Measurements from ENCODE around the gene MELTF.

MELTF gene

DNA sequence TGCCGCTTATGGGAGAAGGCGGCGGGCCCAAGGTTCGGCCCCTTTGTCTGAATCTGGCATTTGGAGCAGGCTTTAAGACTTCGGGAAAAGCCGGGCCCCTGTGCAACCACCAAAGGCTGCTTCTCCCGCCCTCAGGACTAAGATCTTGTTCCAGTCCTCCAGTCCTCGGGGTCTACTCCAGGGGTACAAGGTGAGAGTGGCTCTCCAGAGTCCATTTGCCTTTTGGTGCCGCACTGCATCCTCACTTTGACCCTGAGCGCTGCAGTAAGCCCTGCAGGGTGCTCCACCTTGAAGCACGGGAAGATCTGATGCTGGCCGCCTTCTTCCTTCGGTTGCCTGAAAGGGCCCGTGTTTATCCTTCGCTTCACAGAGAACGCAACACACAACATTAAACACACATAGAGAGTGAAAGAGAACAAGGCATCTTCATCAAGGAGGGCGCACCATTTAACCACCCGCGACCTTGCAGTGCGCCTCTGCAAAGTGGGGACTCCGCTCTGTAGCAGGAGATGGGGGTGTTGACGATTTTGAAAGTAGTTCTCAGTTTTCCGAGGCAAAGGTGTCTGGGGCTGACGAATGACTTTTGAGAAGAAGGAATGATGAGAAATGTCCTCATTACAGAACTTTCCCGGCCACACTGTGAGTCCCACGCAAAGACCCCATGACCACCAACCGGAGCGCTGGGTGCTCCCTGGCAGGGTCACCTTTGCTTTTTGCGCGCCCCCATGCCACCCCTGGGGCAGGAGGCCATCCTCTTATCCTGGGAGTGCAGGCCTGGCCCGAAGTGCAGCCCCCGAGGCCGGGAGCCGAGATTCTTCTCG is 62.0 kb downstream of the MELTF start:
- DNase-seq: no peak

GRCh38 chr3:196966526-196967401 is 62.9 kb downstream of the MELTF start:
- DNase-seq: no peak

DNA sequence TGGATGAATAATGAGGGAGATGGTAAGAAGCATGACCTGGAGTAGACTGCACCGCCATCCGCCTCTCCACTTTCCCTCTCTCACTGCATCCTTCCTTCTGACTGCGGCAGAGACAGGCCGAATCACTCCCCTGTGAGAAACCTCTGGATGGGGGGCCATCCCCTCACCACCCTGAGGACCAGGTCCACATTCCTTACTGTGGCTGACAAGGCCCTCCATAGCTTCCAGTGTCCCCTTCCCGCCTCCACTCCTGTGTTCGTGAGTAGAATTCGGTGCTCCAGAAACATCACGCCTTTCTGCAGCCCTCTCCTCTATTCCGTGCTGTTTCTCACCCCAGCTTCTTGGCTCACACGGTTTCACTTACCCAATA is 63.8 kb downstream of the MELTF start:
- no peak for DNase-seq

DNA sequence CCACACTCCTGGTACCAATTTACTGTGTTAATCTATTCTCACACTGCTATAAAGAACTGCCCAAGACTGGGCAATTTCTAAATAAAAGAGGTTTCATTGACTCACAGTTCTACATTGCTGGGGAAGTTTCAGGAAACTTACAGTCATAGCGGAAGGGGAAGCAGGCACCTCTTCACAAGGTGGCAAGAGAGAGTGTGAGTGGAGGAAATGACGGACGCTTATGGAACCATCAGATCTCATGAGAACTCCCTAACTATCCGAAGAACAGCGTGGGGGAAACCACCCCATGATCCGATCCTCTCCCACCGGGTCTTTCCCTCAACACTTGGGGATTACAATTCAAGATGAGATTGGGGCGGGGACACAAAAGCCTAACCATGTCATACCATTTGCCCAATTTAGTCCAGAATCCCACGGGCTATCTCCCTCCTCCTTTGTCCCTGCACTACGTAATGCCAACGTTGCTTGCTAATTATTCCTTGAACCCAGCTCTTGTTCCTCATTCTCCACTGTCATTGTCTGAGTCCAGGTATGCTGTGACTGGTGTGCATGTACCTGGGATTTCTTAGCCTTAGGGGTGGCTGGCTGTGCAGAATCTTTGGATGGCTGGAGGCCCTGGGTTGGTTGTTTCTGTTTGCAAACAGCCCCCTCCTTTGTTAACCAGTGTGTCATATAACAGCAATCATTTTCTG is 64.4 kb downstream of the MELTF start:
- DNase-seq: no peak

GRCh38 chr3:196963631-196963953 is 66.0 kb downstream of the MELTF start:
- DNase-seq: no peak

DNA sequence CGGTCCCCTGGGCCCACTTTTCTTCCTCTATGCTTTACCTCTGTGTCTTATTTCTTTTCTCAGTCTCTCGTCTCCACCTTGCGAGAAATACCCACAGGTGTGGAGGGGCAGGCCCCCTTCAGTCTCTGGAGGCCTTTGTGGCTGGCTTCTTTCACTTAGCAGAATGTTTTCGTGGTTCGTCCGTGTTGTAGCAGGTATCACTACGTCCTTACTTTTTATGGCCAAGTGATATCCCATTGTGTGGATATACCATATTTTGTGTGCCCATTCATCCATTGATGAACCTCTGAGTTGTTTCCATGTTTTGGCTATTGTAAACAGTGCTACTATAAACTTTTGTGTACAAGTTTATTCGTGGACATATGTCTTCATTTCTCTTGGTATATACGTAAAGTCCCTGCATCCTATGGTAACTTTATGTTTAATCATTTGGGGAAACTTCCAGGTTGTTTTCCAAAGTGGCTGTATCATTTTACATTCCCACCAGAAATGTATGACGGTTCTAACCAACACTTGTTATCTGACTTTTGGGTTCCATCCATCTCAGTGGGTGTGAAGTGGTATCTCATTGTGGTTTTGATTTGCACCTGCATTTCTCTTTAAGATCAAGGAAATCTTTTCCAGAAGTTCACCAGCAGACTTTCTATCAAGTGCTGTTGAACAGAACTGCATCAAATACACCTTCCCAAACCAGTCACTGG is 66.5 kb downstream of the MELTF start:
- DNase-seq: no peak

GRCh38 chr3:196962108-196962929 is 67.3 kb downstream of the MELTF start:
- no peak for DNase-seq

DNA sequence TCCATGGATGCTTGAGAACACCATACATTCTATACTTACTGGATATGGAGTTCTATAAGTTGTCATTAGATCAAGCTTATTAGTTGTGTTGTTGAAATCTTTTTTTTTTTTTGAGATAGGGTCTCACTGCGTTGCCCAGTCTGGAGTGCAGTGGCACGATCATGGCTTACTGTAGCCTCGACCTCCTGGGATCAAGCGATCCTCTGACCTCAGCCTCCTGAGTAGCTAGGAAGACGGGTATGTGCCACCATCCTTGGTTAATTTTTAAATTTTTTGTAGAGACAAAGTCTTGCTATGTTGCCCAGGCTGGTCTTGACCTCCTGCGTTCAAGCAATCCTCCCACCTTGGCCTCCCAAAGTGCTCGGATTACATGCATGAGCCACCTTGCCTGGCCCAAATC is 74.8 kb downstream of the MELTF start:
- DNase-seq: no peak

Data from hematopoietic multipotent progenitor cell treated with erythropoietin and hydrocortisone succinate and interleukin-3 and kit ligand, for 4 days (in vitro differentiated cells).